K562 (cell line): Measurements from ENCODE around the gene TSEN54. TPM values are rescaled to one million over a fixed set of nuclear protein-coding genes. Genes with fewer than 3 reads are reported as not detected.

ENCODE experiments used
- ARHGAP35 ChIP-seq: fragments of 450-650 bp; IDR thresholded peaks from 2 replicates; pipeline ENCODE4 v1.6.1; 2018; ENCODE audit not compliant: partially characterized antibody
- CC2D1A ChIP-seq: fragments of 450-650 bp; IDR thresholded peaks from 2 replicates; pipeline ENCODE4 v1.6.1; 2017; ENCODE audit warnings: mild to moderate bottlenecking
- GTF2B ChIP-seq: IDR thresholded peaks from 2 replicates; pipeline ENCODE4 v1.6.1; 2011; ENCODE audit not compliant: insufficient read length; ENCODE audit errors: extremely low read depth
- NFATC3 ChIP-seq: fragments of 450-650 bp; IDR thresholded peaks from 2 replicates; pipeline ENCODE4 v1.6.1; 2017; ENCODE audit warnings: mild to moderate bottlenecking
- NUFIP1 ChIP-seq: fragments of 450-650 bp; IDR thresholded peaks from 2 replicates; pipeline ENCODE4 v1.6.1; 2018; ENCODE audit not compliant: partially characterized antibody
- PHF21A ChIP-seq: fragments of 450-650 bp; IDR thresholded peaks from 2 replicates; pipeline ENCODE4 v1.6.1; 2017; ENCODE audit warnings: low read depth, borderline replicate concordance
- PML ChIP-seq: IDR thresholded peaks from 2 replicates; pipeline ENCODE4 v1.6.1; 2012; ENCODE audit warnings: low read length, inconsistent platforms
- RBFOX2 ChIP-seq: fragments of 200-400 bp; formaldehyde crosslinking; IDR thresholded peaks from 2 replicates; pipeline ENCODE4 v1.6.1; 2017; ENCODE audit warnings: low read depth, mild to moderate bottlenecking, low read length, moderate library complexity
- VEZF1 ChIP-seq: fragments of 200-800 bp; sonication (Bioruptor generic); IDR thresholded peaks from 2 replicates; pipeline ENCODE4 v1.6.1; 2017; ENCODE audit warnings: missing genetic modification characterization, missing compliant biosample characterization
- ZKSCAN1 ChIP-seq: fragments of 150-350 bp; IDR thresholded peaks from 2 replicates; pipeline ENCODE4 v1.6.1; 2016; ENCODE audit warnings: low read depth, low read length
- polyA plus RNA-seq, 8 experiments: library from polyadenylated mRNA; depleted of rRNA in 4 of 8; stranded (reverse) in 5 of 8; unstranded in 3 of 8; fragments of >200 nt; fragmentation: Nextera tagmentation in 2 of 8; fragmentation: Illumina TruSeq in 1 of 8; extraction: Ambion mirVana in 2 of 8; extraction: Trizol in 1 of 8; gene quantifications; 2 replicates each; pipeline versions ENCODE4 v1.2.1 to v1.2.3, GENCODE V29; 2011 to 2014; ENCODE audit warnings: inconsistent platforms in 1 of 8, missing spikeins in 1 of 8
- total RNA-seq, 7 experiments: library from RNA; depleted of rRNA in 6 of 7; stranded (reverse); fragments of >200 nt in 6 of 7; fragmentation: Illumina TruSeq in 2 of 7; extraction: Trizol in 2 of 7; gene quantifications; 2 replicates each; pipeline versions ENCODE4 v1.2.1 to v1.2.3, GENCODE V29; 2011 to 2021; ENCODE audit warnings: low replicate concordance in 1 of 7
- TF ChIP-seq, protein P1 (sequence below): sonication (generic); formaldehyde crosslinking; IDR thresholded peaks from 2 replicates; pipeline ENCODE4 v1.8.1; 2023; ENCODE audit warnings: mild to moderate bottlenecking, missing genetic modification reagents
- TF ChIP-seq, protein P2 (sequence below): fragments of 450-650 bp; IDR thresholded peaks from 2 replicates; pipeline ENCODE4 v1.6.1; 2016; ENCODE audit warnings: missing biosample characterization, missing genetic modification characterization
- TF ChIP-seq, protein P3 (sequence below): sonication (generic); formaldehyde crosslinking; IDR thresholded peaks from 2 replicates; pipeline ENCODE4 v1.8.0; 2022; ENCODE audit warnings: mild to moderate bottlenecking, missing genetic modification reagents, borderline replicate concordance
- TF ChIP-seq, protein P4 (sequence below): fragments of 450-650 bp; IDR thresholded peaks from 2 replicates; pipeline ENCODE4 v1.6.1; 2016; ENCODE audit warnings: mild to moderate bottlenecking
- TF ChIP-seq, protein P5 (sequence below): fragments of 450-650 bp; formaldehyde crosslinking; IDR thresholded peaks from 2 replicates; pipeline ENCODE4 v1.4.0; 2020; ENCODE audit warnings: mild to moderate bottlenecking, moderate library complexity

Gene TSEN54
- total and polyA plus RNA-seq, 9 of the 15 experiments (the other 6 are each of a cell fraction or from before 2014, with no cell fraction given) = 5.9 to 64.3 (median 48.9) TPM

- no peak for TF ChIP-seq NUFIP1
- TF ChIP-seq, protein P1, sequence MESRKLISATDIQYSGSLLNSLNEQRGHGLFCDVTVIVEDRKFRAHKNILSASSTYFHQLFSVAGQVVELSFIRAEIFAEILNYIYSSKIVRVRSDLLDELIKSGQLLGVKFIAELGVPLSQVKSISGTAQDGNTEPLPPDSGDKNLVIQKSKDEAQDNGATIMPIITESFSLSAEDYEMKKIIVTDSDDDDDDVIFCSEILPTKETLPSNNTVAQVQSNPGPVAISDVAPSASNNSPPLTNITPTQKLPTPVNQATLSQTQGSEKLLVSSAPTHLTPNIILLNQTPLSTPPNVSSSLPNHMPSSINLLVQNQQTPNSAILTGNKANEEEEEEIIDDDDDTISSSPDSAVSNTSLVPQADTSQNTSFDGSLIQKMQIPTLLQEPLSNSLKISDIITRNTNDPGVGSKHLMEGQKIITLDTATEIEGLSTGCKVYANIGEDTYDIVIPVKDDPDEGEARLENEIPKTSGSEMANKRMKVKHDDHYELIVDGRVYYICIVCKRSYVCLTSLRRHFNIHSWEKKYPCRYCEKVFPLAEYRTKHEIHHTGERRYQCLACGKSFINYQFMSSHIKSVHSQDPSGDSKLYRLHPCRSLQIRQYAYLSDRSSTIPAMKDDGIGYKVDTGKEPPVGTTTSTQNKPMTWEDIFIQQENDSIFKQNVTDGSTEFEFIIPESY = no peak
- TF ChIP-seq, protein P2, sequence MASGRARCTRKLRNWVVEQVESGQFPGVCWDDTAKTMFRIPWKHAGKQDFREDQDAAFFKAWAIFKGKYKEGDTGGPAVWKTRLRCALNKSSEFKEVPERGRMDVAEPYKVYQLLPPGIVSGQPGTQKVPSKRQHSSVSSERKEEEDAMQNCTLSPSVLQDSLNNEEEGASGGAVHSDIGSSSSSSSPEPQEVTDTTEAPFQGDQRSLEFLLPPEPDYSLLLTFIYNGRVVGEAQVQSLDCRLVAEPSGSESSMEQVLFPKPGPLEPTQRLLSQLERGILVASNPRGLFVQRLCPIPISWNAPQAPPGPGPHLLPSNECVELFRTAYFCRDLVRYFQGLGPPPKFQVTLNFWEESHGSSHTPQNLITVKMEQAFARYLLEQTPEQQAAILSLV = no peak
- TF ChIP-seq, protein P3, sequence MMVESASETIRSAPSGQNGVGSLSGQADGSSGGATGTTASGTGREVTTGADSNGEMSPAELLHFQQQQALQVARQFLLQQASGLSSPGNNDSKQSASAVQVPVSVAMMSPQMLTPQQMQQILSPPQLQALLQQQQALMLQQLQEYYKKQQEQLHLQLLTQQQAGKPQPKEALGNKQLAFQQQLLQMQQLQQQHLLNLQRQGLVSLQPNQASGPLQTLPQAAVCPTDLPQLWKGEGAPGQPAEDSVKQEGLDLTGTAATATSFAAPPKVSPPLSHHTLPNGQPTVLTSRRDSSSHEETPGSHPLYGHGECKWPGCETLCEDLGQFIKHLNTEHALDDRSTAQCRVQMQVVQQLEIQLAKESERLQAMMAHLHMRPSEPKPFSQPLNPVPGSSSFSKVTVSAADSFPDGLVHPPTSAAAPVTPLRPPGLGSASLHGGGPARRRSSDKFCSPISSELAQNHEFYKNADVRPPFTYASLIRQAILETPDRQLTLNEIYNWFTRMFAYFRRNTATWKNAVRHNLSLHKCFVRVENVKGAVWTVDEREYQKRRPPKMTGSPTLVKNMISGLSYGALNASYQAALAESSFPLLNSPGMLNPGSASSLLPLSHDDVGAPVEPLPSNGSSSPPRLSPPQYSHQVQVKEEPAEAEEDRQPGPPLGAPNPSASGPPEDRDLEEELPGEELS (CRISPR knock-in tag) = no peak
- TF ChIP-seq, protein P4, sequence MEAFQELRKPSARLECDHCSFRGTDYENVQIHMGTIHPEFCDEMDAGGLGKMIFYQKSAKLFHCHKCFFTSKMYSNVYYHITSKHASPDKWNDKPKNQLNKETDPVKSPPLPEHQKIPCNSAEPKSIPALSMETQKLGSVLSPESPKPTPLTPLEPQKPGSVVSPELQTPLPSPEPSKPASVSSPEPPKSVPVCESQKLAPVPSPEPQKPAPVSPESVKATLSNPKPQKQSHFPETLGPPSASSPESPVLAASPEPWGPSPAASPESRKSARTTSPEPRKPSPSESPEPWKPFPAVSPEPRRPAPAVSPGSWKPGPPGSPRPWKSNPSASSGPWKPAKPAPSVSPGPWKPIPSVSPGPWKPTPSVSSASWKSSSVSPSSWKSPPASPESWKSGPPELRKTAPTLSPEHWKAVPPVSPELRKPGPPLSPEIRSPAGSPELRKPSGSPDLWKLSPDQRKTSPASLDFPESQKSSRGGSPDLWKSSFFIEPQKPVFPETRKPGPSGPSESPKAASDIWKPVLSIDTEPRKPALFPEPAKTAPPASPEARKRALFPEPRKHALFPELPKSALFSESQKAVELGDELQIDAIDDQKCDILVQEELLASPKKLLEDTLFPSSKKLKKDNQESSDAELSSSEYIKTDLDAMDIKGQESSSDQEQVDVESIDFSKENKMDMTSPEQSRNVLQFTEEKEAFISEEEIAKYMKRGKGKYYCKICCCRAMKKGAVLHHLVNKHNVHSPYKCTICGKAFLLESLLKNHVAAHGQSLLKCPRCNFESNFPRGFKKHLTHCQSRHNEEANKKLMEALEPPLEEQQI = no peak
- TF ChIP-seq NFATC3 = no peak
- no peak for TF ChIP-seq GTF2B
- TF ChIP-seq PML = no peak
- TF ChIP-seq PHF21A = no peak
- TF ChIP-seq CC2D1A = peak; percentile 16; the same call in 1 of the 2 replicates
- TF ChIP-seq RBFOX2 = peak; percentile 42; the same call in 1 of the 2 replicates
- TF ChIP-seq, protein P5, sequence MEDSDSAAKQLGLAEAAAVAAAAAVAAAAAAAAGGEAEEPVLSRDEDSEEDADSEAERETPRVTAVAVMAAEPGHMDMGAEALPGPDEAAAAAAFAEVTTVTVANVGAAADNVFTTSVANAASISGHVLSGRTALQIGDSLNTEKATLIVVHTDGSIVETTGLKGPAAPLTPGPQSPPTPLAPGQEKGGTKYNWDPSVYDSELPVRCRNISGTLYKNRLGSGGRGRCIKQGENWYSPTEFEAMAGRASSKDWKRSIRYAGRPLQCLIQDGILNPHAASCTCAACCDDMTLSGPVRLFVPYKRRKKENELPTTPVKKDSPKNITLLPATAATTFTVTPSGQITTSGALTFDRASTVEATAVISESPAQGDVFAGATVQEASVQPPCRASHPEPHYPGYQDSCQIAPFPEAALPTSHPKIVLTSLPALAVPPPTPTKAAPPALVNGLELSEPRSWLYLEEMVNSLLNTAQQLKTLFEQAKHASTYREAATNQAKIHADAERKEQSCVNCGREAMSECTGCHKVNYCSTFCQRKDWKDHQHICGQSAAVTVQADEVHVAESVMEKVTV (CRISPR knock-in tag) = no peak
- no peak for TF ChIP-seq ZKSCAN1
- TF ChIP-seq VEZF1 (CRISPR knock-in tag) = no peak
- TF ChIP-seq ARHGAP35 = no peak
These were observed at the start of gene TSEN54 (continued) for GRCh38 chr17:75516255-75516618.
